OCI-LY3 (cell line): ENCODE measurements around the gene CBY1.

Experiments used
- H2AFZ ChIP-seq: fragments of 200-600, 300-600 bp; shearing (Covaris generic); 2 replicates; pipeline ENCODE4 v1.6.0; 2014; ENCODE audit warnings: antibody characterized with exemption, low read depth, low read length
- H3K27ac ChIP-seq: fragments of 200-600, 300-600 bp; sonication (generic); 2 replicates; pipeline ENCODE4 v1.5.1; 2014; ENCODE audit warnings: mild to moderate bottlenecking, low read length, moderate library complexity, mixed read lengths
- H3K27me3 ChIP-seq: fragments of 200-600, 300-600 bp; sonication (generic); 2 replicates; pipeline ENCODE4 v1.6.1; 2014; ENCODE audit warnings: low read depth, low read length, mixed read lengths
- H3K36me3 ChIP-seq: fragments of 200-600, 300-600 bp; sonication (generic); replicated peaks from 2 replicates; pipeline ENCODE3; 2014; ENCODE audit warnings: low read depth, low read length, mixed read lengths
- H3K4me1 ChIP-seq: fragments of 300-600, 200-600 bp; sonication (generic); 2 replicates; pipeline ENCODE4 v1.6.1; 2014; ENCODE audit warnings: low read length, mixed read lengths
- H3K4me2 ChIP-seq: fragments of 200-600, 300-600 bp; sonication (generic); 2 replicates; pipeline ENCODE4 v1.6.1; 2014; ENCODE audit warnings: low read length, mixed read lengths
- H3K4me3 ChIP-seq: fragments of 300-600, 200-600 bp; sonication (generic); 2 replicates; pipeline ENCODE4 v1.5.1; 2014; ENCODE audit warnings: antibody characterized with exemption, mild to moderate bottlenecking, low read length, moderate library complexity
- H3K79me2 ChIP-seq: fragments of 300-600, 200-600 bp; shearing (Covaris generic); 2 replicates; pipeline ENCODE4 v1.6.1; 2014; ENCODE audit warnings: mild to moderate bottlenecking, low read length, mixed read lengths
- H3K9ac ChIP-seq: fragments of 300-600, 200-600 bp; shearing (Covaris generic); 2 replicates; pipeline ENCODE4 v1.6.0; 2014; ENCODE audit warnings: mild to moderate bottlenecking, low read length, moderate library complexity
- H3K9me3 ChIP-seq: fragments of 200-600, 300-600 bp; shearing (Covaris generic); 2 replicates; pipeline ENCODE4 v1.6.1; 2014; ENCODE audit warnings: low read length, mixed read lengths; ENCODE audit not compliant: insufficient read depth
- H4K20me1 ChIP-seq: fragments of 200-600, 300-600 bp; sonication (generic); 2 replicates; pipeline ENCODE4 v1.6.1; 2016; ENCODE audit warnings: low read length, mixed read lengths; ENCODE audit not compliant: insufficient read depth
- EZH2phosphoT487 ChIP-seq: fragments of 200-600 bp; shearing (Covaris generic); IDR thresholded peaks from 2 replicates; pipeline ENCODE4 v1.6.1; 2018; ENCODE audit warnings: antibody characterized with exemption, mixed run types, low read depth
- TF ChIP-seq, protein P1 (sequence below): fragments of 200-600, 300-600 bp; sonication (generic); IDR thresholded peaks from 2 replicates; pipeline ENCODE4 v1.5.1; 2014; ENCODE audit warnings: antibody characterized with exemption, low read length, low read depth

CBY1 gene

GRCh38 chr22:38712486-38713207 lies 56.2 kb downstream of the CBY1 start:
- Histone ChIP-seq H4K20me1 (peaks cover 96% of the 10 kb centered on the region), H3K9ac (no peak overlapping the region)

DNA sequence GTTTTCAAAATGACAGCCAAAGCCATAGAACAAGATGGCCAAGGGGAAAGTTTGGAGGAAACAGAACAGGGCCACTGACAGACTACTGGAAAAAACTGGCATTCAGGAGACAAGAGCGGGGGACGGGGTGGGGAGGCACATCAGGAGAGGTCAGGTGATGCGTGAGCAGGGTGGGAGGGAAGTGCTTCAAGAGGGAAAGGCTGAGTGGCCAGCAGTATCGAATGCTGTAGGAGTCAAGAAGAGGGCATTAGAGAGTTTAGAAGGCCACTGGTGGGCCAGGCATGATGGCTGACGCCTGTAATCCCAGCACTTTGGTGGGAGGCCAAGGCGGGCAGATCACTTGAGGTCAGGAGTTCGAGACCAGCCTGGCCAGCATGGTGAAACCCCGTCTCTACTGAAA lies 57.5 kb downstream of the CBY1 start:
- peaks cover 86% of the 10 kb centered on the region for H4K20me1 ChIP-seq
- no peak for TF ChIP-seq EZH2phosphoT487
- TF ChIP-seq, protein P1, sequence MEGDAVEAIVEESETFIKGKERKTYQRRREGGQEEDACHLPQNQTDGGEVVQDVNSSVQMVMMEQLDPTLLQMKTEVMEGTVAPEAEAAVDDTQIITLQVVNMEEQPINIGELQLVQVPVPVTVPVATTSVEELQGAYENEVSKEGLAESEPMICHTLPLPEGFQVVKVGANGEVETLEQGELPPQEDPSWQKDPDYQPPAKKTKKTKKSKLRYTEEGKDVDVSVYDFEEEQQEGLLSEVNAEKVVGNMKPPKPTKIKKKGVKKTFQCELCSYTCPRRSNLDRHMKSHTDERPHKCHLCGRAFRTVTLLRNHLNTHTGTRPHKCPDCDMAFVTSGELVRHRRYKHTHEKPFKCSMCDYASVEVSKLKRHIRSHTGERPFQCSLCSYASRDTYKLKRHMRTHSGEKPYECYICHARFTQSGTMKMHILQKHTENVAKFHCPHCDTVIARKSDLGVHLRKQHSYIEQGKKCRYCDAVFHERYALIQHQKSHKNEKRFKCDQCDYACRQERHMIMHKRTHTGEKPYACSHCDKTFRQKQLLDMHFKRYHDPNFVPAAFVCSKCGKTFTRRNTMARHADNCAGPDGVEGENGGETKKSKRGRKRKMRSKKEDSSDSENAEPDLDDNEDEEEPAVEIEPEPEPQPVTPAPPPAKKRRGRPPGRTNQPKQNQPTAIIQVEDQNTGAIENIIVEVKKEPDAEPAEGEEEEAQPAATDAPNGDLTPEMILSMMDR = no peak
- H2AFZ ChIP-seq = no peak overlapping the region
- no peak overlapping the region for H3K4me2 ChIP-seq
- H3K4me3 ChIP-seq = no peak overlapping the region
- peaks cover 62% of the 10 kb centered on the region for H3K36me3 ChIP-seq
- H3K27ac ChIP-seq = no peak overlapping the region
- H3K79me2 ChIP-seq = peaks cover 89% of the 10 kb centered on the region
- H3K9me3 ChIP-seq = no peaks in the 10 kb centered on the region
- no peak overlapping the region for H3K9ac ChIP-seq
- no peaks in the 10 kb centered on the region for H3K27me3 ChIP-seq
- peaks cover 11% of the 10 kb centered on the region for H3K4me1 ChIP-seq

More at GRCh38 chr22:38712486-38713207, 56.2 kb downstream of the CBY1 start:
- Histone ChIP-seq H3K27ac (no peak overlapping the region), H3K4me3 (no peak overlapping the region), H3K9me3 (no peaks in the 10 kb centered on the region), H3K4me1 (peaks cover 23% of the 10 kb centered on the region), H3K79me2 (peaks cover 99% of the 10 kb centered on the region), H3K36me3 (peaks cover 63% of the 10 kb centered on the region), H2AFZ (no peak overlapping the region), H3K27me3 (no peaks in the 10 kb centered on the region), H3K4me2 (no peak overlapping the region)
- no peak for TF ChIP-seq EZH2phosphoT487
- TF ChIP-seq, protein P1 = no peak

DNA sequence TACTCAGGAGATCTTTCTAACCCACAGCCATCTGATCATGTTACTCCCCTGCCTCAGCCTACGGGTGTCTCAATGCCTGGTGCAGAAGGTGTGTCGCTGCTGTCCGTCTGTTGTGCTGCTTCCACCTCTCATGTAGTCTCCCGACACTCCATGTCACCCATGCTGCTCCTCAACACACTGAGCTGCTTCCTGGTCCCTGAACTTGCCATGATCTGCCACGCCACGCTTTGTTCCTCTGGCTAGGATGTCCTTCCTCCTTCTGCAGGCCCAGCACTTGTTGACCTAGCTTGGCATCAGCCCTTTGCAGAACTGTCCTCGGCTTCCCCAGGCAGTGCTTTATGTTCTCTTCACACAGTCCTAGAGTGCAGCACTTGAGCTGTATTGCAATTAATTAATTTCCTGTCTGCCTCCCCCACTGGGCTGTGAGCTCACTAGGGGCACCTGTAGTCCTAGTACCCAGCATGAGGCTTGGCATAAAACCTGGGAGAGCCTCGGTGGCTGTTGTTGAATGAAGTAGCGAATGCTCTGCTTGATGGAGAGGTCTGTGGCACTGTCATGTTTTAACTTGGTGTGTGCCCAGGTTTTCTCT lies 58.8 kb downstream of the CBY1 start:
- TF ChIP-seq EZH2phosphoT487 = no peak
- TF ChIP-seq, protein P1 = no peak
- Histone ChIP-seq H3K79me2 (peaks cover 79% of the 10 kb centered on the region), H3K27ac (no peak overlapping the region)

GRCh38 chr22:38715852-38716251 lies 59.4 kb downstream of the CBY1 start:
- Histone ChIP-seq H3K4me1 (no peaks in the 10 kb centered on the region), H3K36me3 (peaks cover 56% of the 10 kb centered on the region), H3K79me2 (peaks cover 73% of the 10 kb centered on the region), H3K4me3 (no peak overlapping the region), H2AFZ (no peak overlapping the region), H4K20me1 (peaks cover 72% of the 10 kb centered on the region), H3K27ac (no peak overlapping the region), H3K9me3 (no peaks in the 10 kb centered on the region), H3K27me3 (no peaks in the 10 kb centered on the region), H3K9ac (no peak overlapping the region), H3K4me2 (no peak overlapping the region)
- TF ChIP-seq, protein P1 = no peak
- no peak for TF ChIP-seq EZH2phosphoT487

More for the DNA sequence above, 58.8 kb downstream of the CBY1 start:
- Histone ChIP-seq H3K36me3 (peaks cover 56% of the 10 kb centered on the region), H3K9ac (no peak overlapping the region), H3K27me3 (no peaks in the 10 kb centered on the region), H2AFZ (no peak overlapping the region), H3K4me2 (no peak overlapping the region), H3K4me3 (no peak overlapping the region), H3K9me3 (no peaks in the 10 kb centered on the region), H4K20me1 (peaks cover 77% of the 10 kb centered on the region), H3K4me1 (no peaks in the 10 kb centered on the region)
